GM19463 (cell line): ENCODE measurements around the gene MBNL1.
"Not testable (repeated sequence)": the region's sequence is repeated elsewhere in the genome, so short reads cannot be mapped to it uniquely, and the experiment has no call there.

Experiments
- ATAC-seq: cut with Tn5 transposase; IDR thresholded peaks from one replicate; pipeline ENCODE4 v1.9.1; 2021; ENCODE audit warnings: mild to moderate bottlenecking, moderate library complexity; ENCODE audit not compliant: unreplicated experiment

Gene MBNL1

GRCh38 chr3:152436707-152437590 is 168.2 kb downstream of the MBNL1 start:
- no peak for ATAC-seq

GRCh38 chr3:152438181-152438580 is 169.5 kb downstream of the MBNL1 start:
- no peak for ATAC-seq

GRCh38 chr3:152438706-152439105 is 170.0 kb downstream of the MBNL1 start:
- ATAC-seq: no peak

DNA sequence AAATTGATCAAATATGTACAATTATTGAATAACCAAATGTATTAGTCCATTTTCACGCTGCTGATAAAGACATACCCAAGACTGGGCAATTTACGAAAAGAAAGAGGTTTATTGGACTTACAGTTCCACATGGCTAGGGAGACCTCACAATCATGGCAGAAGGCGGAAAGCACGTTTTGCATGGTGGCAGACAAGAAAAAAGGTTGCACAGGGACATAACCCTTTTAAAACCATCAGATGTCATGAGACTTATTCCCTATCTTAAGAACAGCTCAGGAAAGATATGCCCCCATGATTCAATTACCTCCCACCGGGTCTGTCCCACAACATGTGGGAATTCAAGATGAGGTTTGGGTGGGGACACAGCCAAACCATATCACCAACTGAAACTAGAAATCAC is 171.5 kb downstream of the MBNL1 start:
- ATAC-seq: not testable (repeated sequence)

DNA sequence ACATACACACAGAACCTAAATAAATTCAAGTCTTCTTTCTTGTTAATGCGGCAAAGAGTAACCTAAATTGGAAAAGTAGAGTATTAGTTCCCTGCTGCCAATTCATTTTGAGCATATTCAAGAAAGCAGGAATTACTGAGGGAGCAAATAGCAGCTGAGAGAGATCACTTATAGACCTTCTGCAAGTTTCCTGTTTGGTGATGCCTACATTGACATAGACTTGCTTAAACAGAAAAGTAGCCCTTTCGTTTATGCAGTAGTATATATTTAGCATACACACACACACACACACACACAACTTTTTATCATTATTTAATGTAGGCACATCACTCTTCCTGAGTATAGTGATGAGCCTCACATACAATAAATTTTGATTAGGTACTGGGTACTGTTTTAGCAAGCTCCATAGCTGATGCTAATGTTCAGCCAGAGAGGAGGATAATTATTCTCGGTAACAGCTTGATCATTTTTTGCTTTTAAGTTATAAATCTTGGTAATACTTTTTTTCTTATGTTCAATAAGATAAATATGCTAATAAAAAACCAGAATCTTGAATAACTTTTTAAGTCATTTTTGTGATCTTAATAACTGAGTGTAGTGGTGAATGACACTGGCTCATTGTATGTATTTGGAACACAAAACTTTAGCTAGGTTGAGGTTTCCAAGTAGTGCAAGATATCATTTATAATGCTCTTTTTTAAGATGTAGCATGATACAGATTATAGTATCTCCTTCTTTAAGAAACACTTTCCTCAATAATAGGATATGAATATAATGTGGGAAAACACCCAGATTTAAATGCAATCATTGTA is 174.7 kb downstream of the MBNL1 start:
- ATAC-seq: no peak

- ATAC-seq: no peak
Measured at GRCh38 chr3:152444029-152444641, 175.4 kb downstream of the MBNL1 start.

- ATAC-seq: no peak
Measured at GRCh38 chr3:152445212-152445611, 176.5 kb downstream of the MBNL1 start.

DNA sequence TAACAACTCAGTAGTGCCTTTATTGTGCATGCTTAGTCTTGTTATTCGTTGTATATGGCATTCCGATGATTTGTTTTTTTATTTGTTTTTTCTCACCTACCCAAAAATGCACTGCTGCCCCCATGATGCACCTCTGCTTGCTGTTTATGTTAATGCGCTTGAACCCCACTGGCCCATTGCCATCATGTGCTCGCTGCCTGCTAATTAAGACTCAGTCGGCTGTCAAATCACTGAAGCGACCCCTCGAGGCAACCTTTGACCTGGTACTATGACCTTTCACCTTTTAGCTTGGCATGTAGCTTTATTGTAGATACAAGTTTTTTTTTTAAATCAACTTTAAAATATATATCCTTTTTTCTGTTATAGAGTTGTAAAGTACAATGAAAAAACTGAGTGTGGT is 177.8 kb downstream of the MBNL1 start:
- no peak for ATAC-seq

GRCh38 chr3:152447511-152447910 is 178.8 kb downstream of the MBNL1 start:
- ATAC-seq: no peak

- no peak for ATAC-seq
Measured at GRCh38 chr3:152448091-152448490, 179.4 kb downstream of the MBNL1 start.

DNA sequence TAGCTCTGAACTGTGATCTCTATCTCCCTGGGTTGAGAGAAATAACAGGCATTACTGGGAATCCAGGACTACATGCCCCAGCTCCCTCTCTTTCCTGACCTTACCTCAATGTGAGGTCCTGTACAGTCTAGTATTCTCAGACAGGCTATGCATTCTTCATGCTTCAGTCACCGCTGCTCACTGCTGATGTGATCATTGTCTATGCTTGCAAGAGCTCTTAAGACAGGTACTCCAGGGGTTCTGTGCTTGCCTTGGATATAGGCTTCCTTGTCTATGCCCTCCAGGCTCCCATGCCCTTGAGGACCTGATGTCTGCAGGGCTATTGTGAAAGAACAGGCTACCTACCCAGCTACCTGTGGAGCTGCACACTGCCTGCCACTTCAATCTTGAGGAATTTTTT is 183.6 kb downstream of the MBNL1 start:
- ATAC-seq: no peak

DNA sequence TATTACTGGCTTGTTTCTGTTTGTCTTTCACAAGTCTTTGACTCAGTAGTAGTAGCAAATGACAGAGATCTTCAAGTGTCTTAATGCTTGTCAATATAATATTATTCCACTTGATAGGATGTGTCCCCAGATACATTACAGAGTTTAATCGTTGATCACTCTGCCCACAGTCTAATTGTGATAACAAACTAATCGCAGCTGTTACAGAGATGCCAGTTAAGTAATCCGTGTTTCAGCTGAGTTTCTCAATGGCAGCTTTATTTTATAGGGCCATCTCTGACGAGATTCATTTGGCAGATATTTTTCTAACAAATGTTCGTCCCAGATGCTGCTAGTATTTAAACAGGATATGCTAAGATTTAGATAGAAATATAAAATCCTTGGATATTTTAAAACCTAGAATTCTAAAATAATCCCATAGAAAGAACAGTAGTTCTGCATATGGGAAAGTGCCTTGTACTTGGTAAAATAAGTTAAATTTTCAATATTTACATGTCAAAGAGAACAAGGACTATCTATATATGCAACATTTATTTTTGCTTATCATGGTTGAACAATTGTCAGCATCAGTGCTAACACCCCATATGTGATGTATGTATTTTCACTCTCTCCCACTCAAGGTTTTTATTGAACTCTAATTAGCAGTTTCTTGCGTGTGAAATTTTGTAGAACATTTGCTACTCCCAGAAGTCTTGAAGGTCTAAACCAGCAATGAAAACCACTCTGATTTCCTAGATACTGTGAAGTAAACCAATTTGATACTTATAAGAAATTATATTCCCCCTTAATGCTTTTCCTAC is 185.5 kb downstream of the MBNL1 start:
- ATAC-seq: no peak

DNA sequence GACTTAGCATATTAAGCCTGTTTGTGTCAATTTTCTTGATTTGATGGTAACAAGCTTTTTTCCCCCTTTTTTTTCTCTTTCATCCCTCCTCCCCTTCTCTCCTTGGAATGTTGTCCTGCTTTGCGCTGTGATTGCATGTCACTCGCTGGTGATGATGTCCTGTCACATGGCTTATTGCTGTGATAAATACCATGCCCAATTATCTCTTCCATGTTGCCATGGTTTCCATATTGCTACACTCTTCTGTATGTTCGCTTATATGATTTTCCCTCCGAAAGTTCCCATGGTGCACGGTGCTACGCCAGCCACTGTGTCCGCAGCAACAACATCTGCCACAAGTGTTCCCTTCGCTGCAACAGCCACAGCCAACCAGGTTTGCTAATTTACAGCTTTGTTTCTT is 187.3 kb downstream of the MBNL1 start:
- ATAC-seq: no peak

GRCh38 chr3:152457500-152458375 is 189.0 kb downstream of the MBNL1 start:
- no peak for ATAC-seq

- no peak for ATAC-seq
Measured at GRCh38 chr3:152458376-152459117, 189.8 kb downstream of the MBNL1 start.

- ATAC-seq: no peak
Measured at GRCh38 chr3:152459118-152459515, 190.4 kb downstream of the MBNL1 start.

DNA sequence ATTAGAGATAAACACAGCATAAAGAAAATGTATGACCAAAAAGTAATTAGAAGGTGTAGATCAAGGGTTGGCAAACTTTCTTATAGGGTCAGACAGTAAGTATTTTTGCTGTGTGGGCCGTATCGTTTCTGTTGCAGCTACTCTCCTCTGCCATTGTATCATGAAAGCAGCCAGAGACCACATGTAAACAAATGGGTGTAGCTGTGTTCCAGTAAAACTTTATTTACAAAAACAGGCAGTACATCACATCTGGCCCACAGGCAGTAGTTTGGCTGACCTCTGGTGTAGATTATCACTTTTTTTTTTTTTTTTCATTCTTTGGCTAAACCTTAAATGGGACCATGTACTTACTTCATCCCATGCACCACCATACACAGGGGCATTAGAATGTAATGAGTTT is 190.8 kb downstream of the MBNL1 start:
- no peak for ATAC-seq

GRCh38 chr3:152460936-152461335 is 192.2 kb downstream of the MBNL1 start:
- no peak for ATAC-seq

GRCh38 chr3:152461460-152461859 is 192.7 kb downstream of the MBNL1 start:
- no peak for ATAC-seq
